HEK293T (cell line): ENCODE data around the gene RPL37.
"Not testable (repeated sequence)": the region's sequence is repeated elsewhere in the genome, so short reads cannot be mapped to it uniquely, and the experiment has no call there.

Experiments used
- BHLHE40 ChIP-seq: fragments of 450-650 bp; IDR thresholded peaks from 2 replicates; pipeline ENCODE4 v1.6.1; 2016; ENCODE audit warnings: mild to moderate bottlenecking, moderate library complexity, borderline replicate concordance
- ELF4 ChIP-seq: fragments of 450-650 bp; IDR thresholded peaks from 2 replicates; pipeline ENCODE4 v1.6.1; 2017; ENCODE audit warnings: antibody characterized with exemption
- FOXA1 ChIP-seq: fragments of 450-650 bp; IDR thresholded peaks from 2 replicates; pipeline ENCODE4 v1.6.1; 2016; ENCODE audit warnings: mild to moderate bottlenecking
- FOXM1 ChIP-seq: fragments of 450-650 bp; IDR thresholded peaks from 2 replicates; pipeline ENCODE4 v1.6.1; 2017; ENCODE audit warnings: mild to moderate bottlenecking, borderline replicate concordance
- PKNOX1 ChIP-seq: fragments of 450-650 bp; IDR thresholded peaks from 2 replicates; pipeline ENCODE4 v1.6.1; 2016
- SP1 ChIP-seq: fragments of 450-650 bp; IDR thresholded peaks from 2 replicates; pipeline ENCODE4 v1.6.1; 2017
- ZNF384 ChIP-seq: fragments of 450-650 bp; IDR thresholded peaks from 2 replicates; pipeline ENCODE4 v1.6.1; 2016

- TF ChIP-seq ELF4, FOXM1, BHLHE40, PKNOX1, SP1, ZNF384, FOXA1: not testable (repeated sequence)
Observed at GRCh38 chr5:40788941-40789340, 46.1 kb downstream of the RPL37 start.
